Fibroblast of the aortic adventitia (primary cell): ENCODE measurements around the gene GLI1. TPM values are rescaled to one million over a fixed set of nuclear protein-coding genes. Genes with fewer than 3 reads are reported as not detected.
"Not testable (repeated sequence)": the region's sequence is repeated elsewhere in the genome, so short reads cannot be mapped to it uniquely, and the experiment has no call there.

ENCODE experiments used
- DNase-seq: peaks from one replicate; pipeline ENCODE4 v3.0.0-alpha.2; 2010; ENCODE audit warnings: low read depth
- H3K4me3 ChIP-seq: 2 replicates; pipeline ENCODE4 v1.5.1; 2011; ENCODE audit warnings: low read depth, mild to moderate bottlenecking, control low read depth, low read length, moderate library complexity
- total RNA-seq: library from RNA; depleted of rRNA; stranded (reverse); fragments of >200 nt; gene quantifications from 2 replicates; pipeline ENCODE4 v1.2.3, GENCODE V29; 2012; ENCODE audit warnings: low replicate concordance
- TF ChIP-seq, protein P1 (sequence below): IDR thresholded peaks from 2 replicates; pipeline ENCODE4 v1.5.1; 2011; ENCODE audit warnings: mild to moderate bottlenecking, low read length, control low read depth, inconsistent platforms; ENCODE audit not compliant: insufficient read depth

GLI1 gene
- total RNA-seq, 1 donor, result 1.1 TPM

DNA sequence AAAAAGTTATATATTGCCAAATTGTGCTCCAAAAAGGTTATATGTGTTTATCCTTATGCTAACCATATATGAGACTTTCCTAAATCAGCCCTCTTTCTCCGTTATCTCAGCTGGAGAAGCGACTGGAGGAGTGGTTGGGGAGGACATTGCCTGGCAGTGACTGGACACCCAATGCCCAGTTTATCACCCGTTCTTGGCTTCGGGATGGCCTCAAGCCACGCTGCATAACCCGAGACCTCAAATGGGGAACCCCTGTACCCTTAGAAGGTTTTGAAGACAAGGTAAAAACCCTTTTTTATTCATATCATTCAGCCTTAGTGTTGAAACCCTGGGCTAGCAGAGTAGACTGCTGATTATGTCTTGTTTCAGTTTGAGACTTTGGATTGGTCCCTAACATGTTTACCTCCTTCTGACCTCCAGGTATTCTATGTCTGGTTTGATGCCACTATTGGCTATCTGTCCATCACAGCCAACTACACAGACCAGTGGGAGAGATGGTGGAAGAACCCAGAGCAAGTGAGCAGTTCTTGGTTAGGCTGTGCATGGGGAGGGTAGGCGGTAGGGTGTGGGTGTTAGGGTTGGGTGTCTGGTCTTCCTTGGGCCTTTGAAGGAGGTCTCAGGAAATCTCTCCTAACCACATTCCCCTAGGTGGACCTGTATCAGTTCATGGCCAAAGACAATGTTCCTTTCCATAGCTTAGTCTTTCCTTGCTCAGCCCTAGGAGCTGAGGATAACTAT, 52.2 kb downstream of the GLI1 start:
- no peak overlapping the region for H3K4me3 ChIP-seq
- TF ChIP-seq, protein P1, sequence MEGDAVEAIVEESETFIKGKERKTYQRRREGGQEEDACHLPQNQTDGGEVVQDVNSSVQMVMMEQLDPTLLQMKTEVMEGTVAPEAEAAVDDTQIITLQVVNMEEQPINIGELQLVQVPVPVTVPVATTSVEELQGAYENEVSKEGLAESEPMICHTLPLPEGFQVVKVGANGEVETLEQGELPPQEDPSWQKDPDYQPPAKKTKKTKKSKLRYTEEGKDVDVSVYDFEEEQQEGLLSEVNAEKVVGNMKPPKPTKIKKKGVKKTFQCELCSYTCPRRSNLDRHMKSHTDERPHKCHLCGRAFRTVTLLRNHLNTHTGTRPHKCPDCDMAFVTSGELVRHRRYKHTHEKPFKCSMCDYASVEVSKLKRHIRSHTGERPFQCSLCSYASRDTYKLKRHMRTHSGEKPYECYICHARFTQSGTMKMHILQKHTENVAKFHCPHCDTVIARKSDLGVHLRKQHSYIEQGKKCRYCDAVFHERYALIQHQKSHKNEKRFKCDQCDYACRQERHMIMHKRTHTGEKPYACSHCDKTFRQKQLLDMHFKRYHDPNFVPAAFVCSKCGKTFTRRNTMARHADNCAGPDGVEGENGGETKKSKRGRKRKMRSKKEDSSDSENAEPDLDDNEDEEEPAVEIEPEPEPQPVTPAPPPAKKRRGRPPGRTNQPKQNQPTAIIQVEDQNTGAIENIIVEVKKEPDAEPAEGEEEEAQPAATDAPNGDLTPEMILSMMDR, result no peak
- DNase-seq, result no peak

DNA sequence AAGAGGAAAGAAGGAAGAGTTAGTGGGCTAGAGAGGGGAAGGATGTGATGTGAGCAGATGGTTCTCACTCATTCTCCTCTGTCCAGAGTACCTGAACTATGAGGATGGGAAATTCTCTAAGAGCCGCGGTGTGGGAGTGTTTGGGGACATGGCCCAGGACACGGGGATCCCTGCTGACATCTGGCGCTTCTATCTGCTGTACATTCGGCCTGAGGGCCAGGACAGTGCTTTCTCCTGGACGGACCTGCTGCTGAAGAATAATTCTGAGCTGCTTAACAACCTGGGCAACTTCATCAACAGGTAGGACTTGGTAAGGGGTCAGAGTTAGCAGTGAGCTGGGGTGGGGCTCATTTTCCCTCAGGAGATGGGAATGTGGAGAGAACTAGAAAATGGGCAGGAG, 53.1 kb downstream of the GLI1 start:
- no peak for DNase-seq

DNA sequence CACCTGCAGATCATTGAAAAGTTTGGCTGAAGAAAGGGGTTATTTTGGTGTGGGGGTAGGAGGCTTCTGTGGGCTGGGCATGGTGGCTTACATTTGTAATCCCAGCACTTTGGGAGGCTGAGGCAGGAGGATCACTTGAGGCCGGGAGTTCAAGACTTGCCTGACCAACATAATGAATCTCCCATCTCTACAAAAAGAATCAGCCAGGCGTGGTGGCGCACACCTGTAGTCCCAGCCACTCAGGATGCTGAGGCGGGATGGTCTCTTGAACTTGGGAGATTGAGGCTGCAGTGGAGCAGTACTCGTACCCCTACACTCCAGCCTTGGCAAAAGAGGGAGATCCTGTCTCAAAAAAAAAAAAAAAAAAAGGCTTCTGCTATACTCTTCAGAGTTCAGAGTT, 53.7 kb downstream of the GLI1 start:
- H3K4me3 ChIP-seq, result no peak overlapping the region
- TF ChIP-seq, protein P1, result no peak
- no peak for DNase-seq

More for the DNA sequence above, 53.1 kb downstream of the GLI1 start:
- TF ChIP-seq, protein P1, result no peak
- no peak overlapping the region for H3K4me3 ChIP-seq

DNA sequence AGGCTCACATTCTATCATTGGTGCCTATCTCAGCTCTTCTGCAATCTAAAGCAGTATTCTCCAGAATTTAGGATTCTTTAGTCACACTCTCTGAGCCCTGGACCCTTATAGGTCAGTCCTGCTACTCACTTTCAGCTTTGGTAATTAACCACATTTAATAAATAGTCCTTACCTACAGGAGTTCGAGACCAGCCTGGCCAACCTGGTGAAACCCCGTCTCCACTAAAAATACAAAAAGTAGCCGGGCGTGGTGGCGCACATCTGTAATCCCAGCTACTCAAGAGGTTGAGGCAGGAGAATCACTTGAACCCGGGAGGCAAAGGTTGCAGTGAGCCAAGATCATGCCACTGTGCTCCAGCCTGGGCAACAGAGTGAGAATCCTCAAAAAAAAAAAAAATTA, 54.1 kb downstream of the GLI1 start:
- DNase-seq, H3K4me3 ChIP-seq: not testable (repeated sequence)

DNA sequence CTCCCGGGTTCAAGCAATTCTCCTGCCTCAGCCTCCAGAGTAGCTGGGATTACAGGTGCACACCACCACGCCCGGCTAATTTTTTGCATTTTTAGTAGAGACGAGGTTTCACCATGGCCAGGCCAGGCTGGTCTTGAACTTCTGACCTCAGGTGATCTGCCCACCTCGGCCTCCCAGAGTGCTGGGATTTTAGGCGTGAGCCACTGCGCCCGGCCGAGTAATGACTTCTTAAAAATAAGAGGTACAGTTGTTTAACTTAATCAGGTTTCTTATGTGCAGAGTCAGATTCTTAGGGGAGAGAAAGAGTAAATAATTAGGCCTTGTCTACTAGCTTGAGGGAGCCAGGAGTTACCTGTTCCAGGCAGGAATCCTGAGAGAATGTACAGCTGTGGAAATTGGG, 54.7 kb downstream of the GLI1 start:
- not testable (repeated sequence) for H3K4me3 ChIP-seq, DNase-seq

DNA sequence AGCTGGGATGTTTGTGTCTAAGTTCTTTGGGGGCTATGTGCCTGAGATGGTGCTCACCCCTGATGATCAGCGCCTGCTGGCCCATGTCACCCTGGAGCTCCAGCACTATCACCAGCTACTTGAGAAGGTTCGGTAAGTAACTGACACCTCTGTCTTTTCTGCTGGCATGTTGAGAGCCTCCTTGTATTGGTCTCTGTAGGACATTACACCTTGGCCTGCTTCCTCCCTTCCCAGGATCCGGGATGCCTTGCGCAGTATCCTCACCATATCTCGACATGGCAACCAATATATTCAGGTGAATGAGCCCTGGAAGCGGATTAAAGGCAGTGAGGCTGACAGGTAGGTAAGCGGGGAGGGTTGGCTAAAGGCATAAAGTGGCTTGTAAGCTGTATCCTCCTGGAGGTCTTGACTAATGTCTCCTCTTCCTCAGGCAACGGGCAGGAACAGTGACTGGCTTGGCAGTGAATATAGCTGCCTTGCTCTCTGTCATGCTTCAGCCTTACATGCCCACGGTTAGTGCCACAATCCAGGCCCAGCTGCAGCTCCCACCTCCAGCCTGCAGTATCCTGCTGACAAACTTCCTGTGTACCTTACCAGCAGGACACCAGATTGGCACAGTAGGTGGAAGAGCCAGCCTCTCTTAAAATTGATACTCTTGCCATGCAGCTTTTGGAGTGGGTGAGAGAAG, 55.3 kb downstream of the GLI1 start:
- no peak overlapping the region for H3K4me3 ChIP-seq
- TF ChIP-seq, protein P1, result no peak
- peak; percentile 21 for DNase-seq

DNA sequence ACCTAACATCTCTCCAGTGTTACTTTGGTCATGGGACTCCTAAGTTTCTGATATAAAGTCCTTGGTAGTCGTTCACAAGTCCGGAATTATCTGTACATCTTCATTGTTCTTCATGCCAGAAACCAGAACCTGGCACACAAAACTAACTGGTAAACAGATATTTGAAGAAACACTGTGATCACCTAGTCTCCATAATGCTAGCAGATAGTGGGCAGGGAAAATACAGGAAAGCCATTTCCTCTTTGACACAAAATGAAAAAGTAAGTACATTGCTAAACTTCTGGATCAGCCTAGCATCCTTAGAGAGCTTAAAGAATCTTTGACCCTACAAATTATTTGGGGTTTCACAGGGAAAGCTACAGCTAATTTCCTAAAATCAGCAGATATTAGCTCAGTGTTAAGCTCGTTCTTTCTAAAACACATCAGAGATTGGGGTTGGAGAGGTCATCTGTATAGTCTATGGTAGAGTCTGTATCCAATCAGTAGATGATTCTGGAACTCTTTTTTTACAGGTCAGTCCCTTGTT, 55.9 kb downstream of the GLI1 start:
- no peak overlapping the region for H3K4me3 ChIP-seq
- DNase-seq, result peak; percentile 23
- TF ChIP-seq, protein P1, result no peak
